ENCODE measurements around the gene RSPH1.

The RSPH1 gene

GRCh38 chr21:42526379-42526727, 30.3 kb upstream of the RSPH1 start:
- Histone ChIP-seq H3K14ac (ENCODE audit: low read length) (no peak overlapping the region), H3K79me2 (ENCODE audit: control insufficient read depth, insufficient read depth, low read length, poor library complexity) (no peaks in the 10 kb centered on the region), H3K18ac (ENCODE audit: low read length) (no peak overlapping the region), H3K27me3 (ENCODE audit: insufficient read depth, low read length) (no peaks in the 10 kb centered on the region), H2BK12ac (ENCODE audit: low read length) (no peak overlapping the region), H3K23ac (ENCODE audit: low read length) (no peak overlapping the region), H2AFZ (ENCODE audit: insufficient read depth, low read length, poor library complexity) (no peak overlapping the region), H2BK120ac (ENCODE audit: insufficient read depth, low read length, poor library complexity) (no peak overlapping the region), H3K9ac (ENCODE audit: low read length) (no peak overlapping the region), H3K79me1 (ENCODE audit: low read length) (no peaks in the 10 kb centered on the region), H3K36me3 (ENCODE audit: control insufficient read depth in 1 of 2, insufficient read depth in 2 of 2, low read length in 2 of 2) (peaks cover 13 to 14% of the 10 kb centered on the region in 2 experiments), H2AK5ac (ENCODE audit: low read length) (no peak overlapping the region), H3K27ac (ENCODE audit: low read depth, low read length) (no peak overlapping the region), H2BK5ac (ENCODE audit: low read depth, low read length, poor library complexity) (no peak overlapping the region), H3K4me1 (ENCODE audit: control insufficient read depth in 1 of 2, insufficient read depth in 2 of 2, low read length in 2 of 2) (peaks cover 6 to 14% of the 10 kb centered on the region in 2 experiments), H3K4me2 (ENCODE audit: low read length) (no peak overlapping the region), H3K9me3 (ENCODE audit: insufficient read depth, low read depth, low read length) (no peaks in the 10 kb centered on the region), H4K8ac (ENCODE audit: low read depth, low read length) (no peak overlapping the region), H4K91ac (ENCODE audit: low read depth, low read length) (no peak overlapping the region), H4K12ac (ENCODE audit: low read depth, low read length) (no peak overlapping the region), H3K4ac (ENCODE audit: low read depth, low read length) (no peak overlapping the region), H3K4me3 (ENCODE audit: low read depth, low read length) (no peak overlapping the region)
- WGBS (ENCODE audit: extremely low coverage, insufficient coverage, insufficient read length), result no CpG with 5 or more reads among the region's 9 CpGs
- DNase-seq, result peak; percentile 12 to 55

DNA sequence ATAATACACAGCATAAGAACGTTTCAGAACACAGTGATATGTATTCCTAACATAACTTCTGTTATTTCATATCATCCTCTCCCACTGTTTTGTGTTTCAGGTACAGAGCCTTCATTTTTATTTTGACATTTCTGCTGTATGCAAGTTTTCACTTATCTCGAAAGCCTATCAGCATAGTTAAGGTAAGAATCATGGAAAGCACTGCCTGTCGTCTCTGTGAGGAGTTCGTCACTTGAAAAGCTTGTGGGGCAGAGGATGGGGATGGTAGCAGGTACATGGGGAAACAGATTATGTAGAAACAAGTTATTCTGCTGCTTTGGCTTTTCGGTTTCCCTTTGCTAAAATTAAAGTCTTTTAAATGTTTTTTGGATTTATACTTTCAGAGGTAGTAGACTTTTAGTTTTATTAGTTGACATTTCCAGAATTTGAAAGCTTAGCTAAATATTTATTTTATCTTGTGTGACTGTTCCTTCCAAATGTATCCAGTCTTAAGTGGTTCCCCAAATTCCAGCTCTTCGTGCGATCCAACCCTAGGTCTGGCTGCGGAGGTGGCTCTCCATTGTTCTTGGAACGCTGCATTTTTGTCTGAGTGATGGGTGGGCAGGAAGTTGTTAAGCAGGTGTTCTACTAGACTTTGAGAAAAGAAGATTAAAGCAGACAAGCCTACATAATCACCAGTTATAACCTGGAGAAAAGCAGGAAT, 29.8 kb upstream of the RSPH1 start:
- no peaks in the 10 kb centered on the region for H3K79me1 ChIP-seq (ENCODE audit: low read length)
- H2AFZ ChIP-seq (ENCODE audit: insufficient read depth, low read length, poor library complexity), result no peak overlapping the region
- no peaks in the 10 kb centered on the region for H3K79me2 ChIP-seq (ENCODE audit: control insufficient read depth, insufficient read depth, low read length, poor library complexity)
- H2BK12ac ChIP-seq (ENCODE audit: low read length), result no peak overlapping the region
- H2BK120ac ChIP-seq (ENCODE audit: insufficient read depth, low read length, poor library complexity), result no peak overlapping the region
- no peak overlapping the region for H3K23ac ChIP-seq (ENCODE audit: low read length)
- H3K9ac ChIP-seq (ENCODE audit: low read length), result no peak overlapping the region
- H3K9me3 ChIP-seq (ENCODE audit: insufficient read depth, low read depth, low read length), result no peaks in the 10 kb centered on the region
- H4K91ac ChIP-seq (ENCODE audit: low read depth, low read length), result no peak overlapping the region
- peaks cover 6 to 14% of the 10 kb centered on the region in 2 experiments for H3K4me1 ChIP-seq (ENCODE audit: control insufficient read depth in 1 of 2, insufficient read depth in 2 of 2, low read length in 2 of 2)
- H4K12ac ChIP-seq (ENCODE audit: low read depth, low read length), result no peak overlapping the region
- H2AK5ac ChIP-seq (ENCODE audit: low read length), result no peak overlapping the region
- H3K4me3 ChIP-seq (ENCODE audit: low read depth, low read length), result no peak overlapping the region
- no peak overlapping the region for H3K14ac ChIP-seq (ENCODE audit: low read length)
- no peak overlapping the region for H3K4ac ChIP-seq (ENCODE audit: low read depth, low read length)
- DNase-seq, result peak; percentile 79 to 94
- no peak overlapping the region for H2BK5ac ChIP-seq (ENCODE audit: low read depth, low read length, poor library complexity)
- no peak overlapping the region for H3K18ac ChIP-seq (ENCODE audit: low read length)
- no peak overlapping the region for H4K8ac ChIP-seq (ENCODE audit: low read depth, low read length)
- H3K27ac ChIP-seq (ENCODE audit: low read depth, low read length), result no peak overlapping the region
- H3K27me3 ChIP-seq (ENCODE audit: insufficient read depth, low read length), result no peaks in the 10 kb centered on the region
- no CpG with 5 or more reads among the region's 9 CpGs for WGBS (ENCODE audit: extremely low coverage, insufficient coverage, insufficient read length)
- no peak overlapping the region for H3K4me2 ChIP-seq (ENCODE audit: low read length)
- peaks cover 13 to 16% of the 10 kb centered on the region in 2 experiments for H3K36me3 ChIP-seq (ENCODE audit: control insufficient read depth in 1 of 2, insufficient read depth in 2 of 2, low read length in 2 of 2)

- Histone ChIP-seq H3K4me1 (ENCODE audit: control insufficient read depth in 1 of 2, insufficient read depth in 2 of 2, low read length in 2 of 2) (peaks cover 6 to 14% of the 10 kb centered on the region in 2 experiments), H4K8ac (ENCODE audit: low read depth, low read length) (no peak overlapping the region), H3K9ac (ENCODE audit: low read length) (no peak overlapping the region), H3K14ac (ENCODE audit: low read length) (no peak overlapping the region), H3K4me3 (ENCODE audit: low read depth, low read length) (no peak overlapping the region), H3K36me3 (ENCODE audit: control insufficient read depth in 1 of 2, insufficient read depth in 2 of 2, low read length in 2 of 2) (peaks cover 17% of the 10 kb centered on the region in 2 experiments), H3K4ac (ENCODE audit: low read depth, low read length) (no peak overlapping the region), H3K4me2 (ENCODE audit: low read length) (no peak overlapping the region), H2BK120ac (ENCODE audit: insufficient read depth, low read length, poor library complexity) (peak overlapping the region; percentile 34), H3K27ac (ENCODE audit: low read depth, low read length) (no peak overlapping the region), H3K23ac (ENCODE audit: low read length) (no peak overlapping the region), H3K9me3 (ENCODE audit: insufficient read depth, low read depth, low read length) (no peaks in the 10 kb centered on the region), H3K18ac (ENCODE audit: low read length) (no peak overlapping the region), H3K27me3 (ENCODE audit: insufficient read depth, low read length) (no peaks in the 10 kb centered on the region), H4K12ac (ENCODE audit: low read depth, low read length) (no peak overlapping the region), H3K79me1 (ENCODE audit: low read length) (no peaks in the 10 kb centered on the region), H2BK12ac (ENCODE audit: low read length) (no peak overlapping the region), H2AK5ac (ENCODE audit: low read length) (peak overlapping the region; percentile 40), H3K79me2 (ENCODE audit: control insufficient read depth, insufficient read depth, low read length, poor library complexity) (no peaks in the 10 kb centered on the region), H2AFZ (ENCODE audit: insufficient read depth, low read length, poor library complexity) (no peak overlapping the region), H2BK5ac (ENCODE audit: low read depth, low read length, poor library complexity) (no peak overlapping the region), H4K91ac (ENCODE audit: low read depth, low read length) (no peak overlapping the region)
- peak; percentile 92 to 95 for DNase-seq
- WGBS (ENCODE audit: extremely low coverage, insufficient coverage, insufficient read length), result no CpG with 5 or more reads among the region's 15 CpGs
Measured at GRCh38 chr21:42525029-42525581, 29.1 kb upstream of the RSPH1 start.

DNA sequence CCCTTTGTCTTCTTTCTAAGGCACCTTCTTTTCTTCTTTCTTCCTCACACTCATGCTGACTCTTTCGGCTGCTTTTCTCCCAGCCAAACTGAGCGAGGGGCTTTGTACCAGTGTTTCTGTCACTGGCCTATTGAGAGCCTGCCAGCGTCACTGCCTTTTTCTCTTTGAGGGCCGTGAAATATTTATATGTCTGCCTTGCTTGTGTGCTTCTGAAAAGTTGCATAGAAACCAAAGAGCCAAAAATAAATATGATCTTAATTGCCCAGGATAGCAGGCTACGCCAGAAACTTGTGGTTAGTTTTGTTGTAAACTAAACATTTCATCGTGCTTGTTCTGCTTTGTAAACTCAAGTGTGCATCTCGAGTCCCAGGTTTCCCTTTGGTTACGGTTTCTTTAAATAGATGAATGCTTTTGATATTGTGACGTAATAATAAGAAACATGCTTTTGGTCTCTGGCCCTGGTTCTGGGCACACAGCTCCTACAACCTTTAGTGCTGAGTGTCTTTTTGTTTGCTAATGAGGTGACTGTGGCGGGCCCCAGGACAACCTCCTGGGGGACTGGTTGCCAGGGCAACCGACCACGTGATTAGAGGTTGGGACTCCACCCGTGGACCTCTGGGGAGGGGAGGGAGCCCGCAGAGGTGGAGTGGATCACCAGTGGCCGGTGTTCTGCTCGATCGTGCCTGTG, 28.5 kb upstream of the RSPH1 start:
- no peak overlapping the region for H3K14ac ChIP-seq (ENCODE audit: low read length)
- H3K4ac ChIP-seq (ENCODE audit: low read depth, low read length), result no peak overlapping the region
- no peak overlapping the region for H4K12ac ChIP-seq (ENCODE audit: low read depth, low read length)
- H3K4me2 ChIP-seq (ENCODE audit: low read length), result no peak overlapping the region
- H2BK12ac ChIP-seq (ENCODE audit: low read length), result no peak overlapping the region
- WGBS (ENCODE audit: extremely low coverage, insufficient coverage, insufficient read length), result no CpG with 5 or more reads among the region's 17 CpGs
- no peak overlapping the region for H3K18ac ChIP-seq (ENCODE audit: low read length)
- H3K79me2 ChIP-seq (ENCODE audit: control insufficient read depth, insufficient read depth, low read length, poor library complexity), result no peaks in the 10 kb centered on the region
- no peaks in the 10 kb centered on the region for H3K9me3 ChIP-seq (ENCODE audit: insufficient read depth, low read depth, low read length)
- DNase-seq, result peak; percentile 19 to 53
- H2BK5ac ChIP-seq (ENCODE audit: low read depth, low read length, poor library complexity), result no peak overlapping the region
- H4K8ac ChIP-seq (ENCODE audit: low read depth, low read length), result no peak overlapping the region
- H3K9ac ChIP-seq (ENCODE audit: low read length), result no peak overlapping the region
- no peaks in the 10 kb centered on the region for H3K79me1 ChIP-seq (ENCODE audit: low read length)
- H3K27ac ChIP-seq (ENCODE audit: low read depth, low read length), result no peak overlapping the region
- no peak overlapping the region for H4K91ac ChIP-seq (ENCODE audit: low read depth, low read length)
- H3K27me3 ChIP-seq (ENCODE audit: insufficient read depth, low read length), result no peaks in the 10 kb centered on the region
- peak overlapping the region; percentile 34 for H2BK120ac ChIP-seq (ENCODE audit: insufficient read depth, low read length, poor library complexity)
- H2AFZ ChIP-seq (ENCODE audit: insufficient read depth, low read length, poor library complexity), result no peak overlapping the region
- H3K4me3 ChIP-seq (ENCODE audit: low read depth, low read length), result no peak overlapping the region
- peak overlapping the region; percentile 40 for H2AK5ac ChIP-seq (ENCODE audit: low read length)
- H3K23ac ChIP-seq (ENCODE audit: low read length), result no peak overlapping the region
- H3K4me1 ChIP-seq (ENCODE audit: control insufficient read depth in 1 of 2, insufficient read depth in 2 of 2, low read length in 2 of 2), result peaks cover 6 to 14% of the 10 kb centered on the region in 2 experiments
- peaks cover 15 to 18% of the 10 kb centered on the region in 2 experiments for H3K36me3 ChIP-seq (ENCODE audit: control insufficient read depth in 1 of 2, insufficient read depth in 2 of 2, low read length in 2 of 2)

Measured in trophoblast cell (in vitro differentiated cells and primary cell).